Measurements from ENCODE around the gene LCE4A. TPM values are rescaled to one million over a fixed set of nuclear protein-coding genes. Genes with fewer than 3 reads are reported as not detected.

LCE4A gene
- total RNA-seq = not detected in 2 replicates

GRCh38 chr1:152707860-152708259, at the start of gene LCE4A:
LCE4A (plus strand) TSS chr1:152708160; CDS start chr1:152709076, 916 bp downstream.

GRCh38 chr1:152663098-152663497, 44.9 kb upstream of the LCE4A start, which contains the start of gene LCE2D:
LCE2D (plus strand) TSS chr1:152663380; CDS start chr1:152664106, 726 bp downstream.

GRCh38 chr1:152674983-152675382, 33.0 kb upstream of the LCE4A start, which contains the start of gene LCE2C:
LCE2C (plus strand) TSS chr1:152675279; CDS start chr1:152676016, 737 bp downstream.

GRCh38 chr1:152685823-152686222, 22.1 kb upstream of the LCE4A start, which contains the start of gene LCE2B:
LCE2B (plus strand) TSS chr1:152686123; CDS start chr1:152686844, 721 bp downstream.

GRCh38 chr1:152697701-152698600, 10.0 kb upstream of the LCE4A start, which contains the start of gene LCE2A:
LCE2A (plus strand) TSS chr1:152698345; CDS start chr1:152698902, 557 bp downstream.

GRCh38 chr1:152757747-152758146, 49.8 kb downstream of the LCE4A start, which contains the start of gene KPRP:
KPRP (plus strand) TSS chr1:152758025; CDS start chr1:152759589, 1,564 bp downstream.

Other genes with a start within 250 kb of the LCE4A start
- not detected in 2 replicates for gene LCE5A, start 197.4 kb upstream of the LCE4A start, total RNA-seq
- not detected in 2 replicates for gene CRCT1, start 193.7 kb upstream of the LCE4A start, total RNA-seq
- not detected in 2 replicates for gene LCE3E, start 141.4 kb upstream of the LCE4A start, total RNA-seq
- gene LCE3D, start 127.6 kb upstream of the LCE4A start, total RNA-seq = not detected in 2 replicates
- not detected in 2 replicates for gene LCE3C, start 107.9 kb upstream of the LCE4A start, total RNA-seq
- gene LCE3B, start 94.3 kb upstream of the LCE4A start, total RNA-seq = not detected in 2 replicates
- gene LCE3A, start 85.1 kb upstream of the LCE4A start, total RNA-seq = not detected in 2 replicates
- gene LCE2D, start 44.8 kb upstream of the LCE4A start, total RNA-seq = not detected in 2 replicates
- gene LCE2C, start 32.9 kb upstream of the LCE4A start, total RNA-seq = not detected in 2 replicates
- gene LCE2B, start 22.0 kb upstream of the LCE4A start, total RNA-seq = not detected in 2 replicates
- gene LCE2A, start 9.8 kb upstream of the LCE4A start, total RNA-seq = not detected in 2 replicates
- not detected in 2 replicates for gene KPRP, start 49.9 kb downstream of the LCE4A start, total RNA-seq
- not detected in 2 replicates for gene LCE1F, start 67.0 kb downstream of the LCE4A start, total RNA-seq
- gene LCE1E, start 78.1 kb downstream of the LCE4A start, total RNA-seq = not detected in 2 replicates
- not detected in 2 replicates for gene LCE1D, start 88.6 kb downstream of the LCE4A start, total RNA-seq
- gene LCE1C, start 98.5 kb downstream of the LCE4A start, total RNA-seq = not detected in 2 replicates
- gene LCE1B, start 103.8 kb downstream of the LCE4A start, total RNA-seq = not detected in 2 replicates
- gene LCE1A, start 119.3 kb downstream of the LCE4A start, total RNA-seq = not detected in 2 replicates
- gene LCE6A, start 134.7 kb downstream of the LCE4A start, total RNA-seq = not detected in 2 replicates
- not detected in 2 replicates for gene LCE7A, start 151.8 kb downstream of the LCE4A start, total RNA-seq
- gene SMCP, start 170.2 kb downstream of the LCE4A start, total RNA-seq = not detected in 2 replicates
- gene IVL, start 200.4 kb downstream of the LCE4A start, total RNA-seq = not detected in 2 replicates
- gene SPRR5, start 239.0 kb downstream of the LCE4A start, total RNA-seq = not detected in 2 replicates

Measured in bronchial smooth muscle cell (primary cell).